ENCODE measurements around the gene SEC23B. TPM values are rescaled to one million over a fixed set of nuclear protein-coding genes. Genes with fewer than 3 reads are reported as not detected.

The SEC23B gene
- total and polyA plus RNA-seq, 2 of the 13 experiments (the other 11 are each of a cell fraction or from before 2014, with no cell fraction given) = 114 to 120 TPM

DNA sequence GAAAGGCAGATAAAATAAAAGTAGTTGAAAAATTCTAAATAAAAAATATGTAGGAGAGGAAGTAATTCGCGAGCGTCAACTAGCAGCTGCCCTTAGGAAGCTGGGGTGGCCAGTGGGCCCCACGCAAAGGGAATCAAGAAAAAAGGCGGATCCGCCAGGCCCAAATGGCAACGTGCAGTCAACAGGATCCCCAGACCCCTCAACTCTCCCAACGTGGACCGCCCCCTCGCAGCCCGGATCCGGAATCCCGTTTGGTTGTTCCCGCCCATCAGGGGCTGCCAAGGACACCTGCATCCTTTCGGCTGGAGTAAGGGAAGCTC is 41.2 kb upstream of the SEC23B start:
- 2% methylated on average over 15 of the region's 15 CpGs for WGBS (ENCODE audit: low lambda C conversion rate)
- peaks cover 27% of the 10 kb centered on the region for H3K79me2 ChIP-seq (ENCODE audit: insufficient read depth, low read length)
- BruUV-seq (replicated peaks) = no TSS peak
- peak overlapping the region; percentile 85 for H3K4me2 ChIP-seq (ENCODE audit: low read depth, low read length)
- FAIRE-seq = no peak
- H3K4me3 ChIP-seq (replicated peaks in 1 of 3; ENCODE audit: insufficient read depth in 1 of 3, low read depth in 2 of 3, low read length in 3 of 3) = peak overlapping the region; percentile 79 to 91 (median 83)
- H3K36me3 ChIP-seq (replicated peaks in 1 of 2; ENCODE audit: control insufficient read depth in 1 of 2, insufficient read depth in 2 of 2, low read length in 2 of 2) = peaks cover 13 to 19% of the 10 kb centered on the region in 2 experiments
- H3K9ac ChIP-seq (ENCODE audit: insufficient read depth, low read depth, low read length) = peak overlapping the region; percentile 88
- peaks cover 27% of the 10 kb centered on the region for H3K4me1 ChIP-seq (ENCODE audit: insufficient read depth, low read length)
- H3K27ac ChIP-seq (ENCODE audit: extremely low read length, insufficient read depth, low read length) = peak overlapping the region; percentile 88
- peak overlapping the region; percentile 68 for H2AFZ ChIP-seq (ENCODE audit: low read length)
- in situ Hi-C loops (cut with HindIII; ENCODE audit: extremely low pct_ligation_motif_present, low pct_unique_long_range_greater_than_20kb) = no loop called here
- peak; percentile 83 for ATAC-seq
- no peaks in the 10 kb centered on the region for H4K20me1 ChIP-seq (ENCODE audit: insufficient read depth, low read length)
- ChIA-PET CTCF (ENCODE audit: low intra/inter-chr PET ratio, low total read pairs) (no interaction called here), POLR2A (interaction anchor here (0.7 to 3.2 kb wide), 17 partner anchors 9 to 178 kb away, joined by 3 to 78 read pairs (median 7); partner anchors contain the start of genes RBBP9, SEC23B, SMIM26 and ZNF133)
- H3K9me3 ChIP-seq (ENCODE audit: low read length) = no peaks in the 10 kb centered on the region
- DNase-seq (ENCODE audit: low spot score) = no peak
- intact Hi-C loops (cut with micrococcal nuclease; ENCODE audit: unreplicated experiment) = loop anchor here (1.0 to 10.0 kb wide), 3 partner anchors 50 to 142 kb away; partner anchors contain the start of gene DTD1
- no peaks in the 10 kb centered on the region; a peak in 1 of 5 replicates for H3K27me3 ChIP-seq (ENCODE audit: control insufficient read depth in 1 of 2, insufficient read depth in 2 of 2, low read length in 2 of 2)
- TF ChIP-seq FOXA1 (IDR thresholded peaks at IDR 0.05) (no peak), FOXA1 (CRISPR knock-in tag; IDR thresholded peaks at IDR 0.05) (no peak), ZBTB33 (CRISPR knock-in tag; IDR thresholded peaks at IDR 0.05) (no peak), ZBTB4 (CRISPR knock-in tag; IDR thresholded peaks at IDR 0.05; ENCODE audit: borderline replicate concordance) (0 out of 2 replicates have a peak, but pooled peaks have one; percentile 66), ZNF337 (CRISPR knock-in tag; IDR thresholded peaks at IDR 0.05; ENCODE audit: borderline replicate concordance, low read depth) (no peak), HHEX (CRISPR knock-in tag; IDR thresholded peaks at IDR 0.05) (no peak), CHCHD3 (CRISPR knock-in tag; IDR thresholded peaks at IDR 0.05) (no peak), ZNF672 (CRISPR knock-in tag; IDR thresholded peaks at IDR 0.05) (no peak), SNRNP70 (IDR thresholded peaks at IDR 0.05; ENCODE audit: low read depth, low read length) (no peak), PCBP1 (IDR thresholded peaks at IDR 0.05; ENCODE audit: borderline replicate concordance, low read depth, low read length) (no peak), FOXC1 (CRISPR knock-in tag; IDR thresholded peaks at IDR 0.05; ENCODE audit: borderline replicate concordance) (peak; percentile 24; the same call in 1 of the 2 replicates), MEF2D (CRISPR knock-in tag; IDR thresholded peaks at IDR 0.05) (no peak), DNMT3B (CRISPR knock-in tag; conservative IDR thresholded peaks at IDR 0.05) (no peak), ZNF567 (CRISPR knock-in tag; IDR thresholded peaks at IDR 0.05; ENCODE audit: borderline replicate concordance) (no peak), ZNF441 (CRISPR knock-in tag; IDR thresholded peaks at IDR 0.05; ENCODE audit: borderline replicate concordance) (no peak), GABPB1 (CRISPR knock-in tag; IDR thresholded peaks at IDR 0.05) (no peak; the same call in 1 of the 2 replicates), KLF16 (CRISPR knock-in tag; IDR thresholded peaks at IDR 0.05) (no peak; a peak in 1 of 4 replicates)
- TF ChIP-seq, protein P1, sequence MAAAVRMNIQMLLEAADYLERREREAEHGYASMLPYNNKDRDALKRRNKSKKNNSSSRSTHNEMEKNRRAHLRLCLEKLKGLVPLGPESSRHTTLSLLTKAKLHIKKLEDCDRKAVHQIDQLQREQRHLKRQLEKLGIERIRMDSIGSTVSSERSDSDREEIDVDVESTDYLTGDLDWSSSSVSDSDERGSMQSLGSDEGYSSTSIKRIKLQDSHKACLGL (CRISPR knock-in tag; IDR thresholded peaks at IDR 0.05) = 0 out of 2 replicates have a peak, but pooled peaks have one; percentile 10
- TF ChIP-seq, protein P2, sequence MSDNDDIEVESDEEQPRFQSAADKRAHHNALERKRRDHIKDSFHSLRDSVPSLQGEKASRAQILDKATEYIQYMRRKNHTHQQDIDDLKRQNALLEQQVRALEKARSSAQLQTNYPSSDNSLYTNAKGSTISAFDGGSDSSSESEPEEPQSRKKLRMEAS (IDR thresholded peaks at IDR 0.05) = peak; percentile 54; the same call in 1 of the 2 replicates
